Upper lobe of right lung (tissue), 1 donor: ENCODE measurements around the gene GBA3. TPM values are rescaled to one million over a fixed set of nuclear protein-coding genes. Genes with fewer than 3 reads are reported as not detected.
A peak's percentile ranks its signal among the peaks of the same experiment; 100 is the strongest.

Experiments used
- ATAC-seq: fragments of 200-7000 bp; cut with Tn5 transposase; one replicate; pipeline ENCODE4 v1.9.1; 2020; ENCODE audit warnings: mild to moderate bottlenecking, moderate library complexity
- DNase-seq: peaks from one replicate; pipeline ENCODE4 v3.0.0-alpha.2; 2020
- H3K27ac ChIP-seq: fragments of 200-600 bp; one replicate; pipeline ENCODE4 v1.8.0; 2022
- H3K27me3 ChIP-seq: fragments of 200-600 bp; one replicate; pipeline ENCODE4 v1.8.0; 2022; ENCODE audit warnings: mild to moderate bottlenecking
- H3K36me3 ChIP-seq: fragments of 200-600 bp; one replicate; pipeline ENCODE4 v1.8.0; 2022
- H3K4me1 ChIP-seq: fragments of 200-600 bp; one replicate; pipeline ENCODE4 v1.8.0; 2022
- H3K4me3 ChIP-seq: fragments of 200-600 bp; one replicate; pipeline ENCODE4 v1.8.0; 2022; ENCODE audit warnings: mild to moderate bottlenecking
- H3K9me3 ChIP-seq: fragments of 200-600 bp; one replicate; pipeline ENCODE4 v1.8.0; 2022
- CTCF ChIP-seq: fragments of 200-600 bp; IDR thresholded peaks from one replicate; pipeline ENCODE4 v1.8.0; 2022; ENCODE audit warnings: antibody characterized with exemption
- intact Hi-C: fragments of 100-400 bp; cut with DNase I; formaldehyde crosslinking; loops from one replicate; pipeline ENCODE4 v1.11.0; 2022
- total RNA-seq: library from RNA; stranded (reverse); fragmentation: NEBNext Ultra II Directional; extraction: Animal tissue kit (Norgen Biotek cat#: 25700); gene quantifications from one replicate; pipeline ENCODE4 v1.2.1, GENCODE V29; 2021
- donor health status: DM: no; HTN: yes; CAD: no; lungs with severe emphysema.

Gene GBA3
- total RNA-seq, 1 donor from 2014 or later: 0.26 TPM

GRCh38 chr4:22754116-22754515 lies 61.4 kb downstream of the GBA3 start:
- no peak overlapping the region for H3K4me3 ChIP-seq
- DNase-seq (no peak), ATAC-seq (no peak)
- H3K9me3 ChIP-seq: no peaks in the 10 kb centered on the region
- intact Hi-C loops: no loop called here
- no peaks in the 10 kb centered on the region for H3K36me3 ChIP-seq
- H3K27ac ChIP-seq: no peak overlapping the region
- no peaks in the 10 kb centered on the region for H3K27me3 ChIP-seq
- no peak for TF ChIP-seq CTCF
- no peaks in the 10 kb centered on the region for H3K4me1 ChIP-seq

- Histone ChIP-seq H3K27ac (no peak overlapping the region), H3K27me3 (no peaks in the 10 kb centered on the region), H3K4me3 (no peak overlapping the region), H3K9me3 (no peaks in the 10 kb centered on the region), H3K36me3 (no peaks in the 10 kb centered on the region), H3K4me1 (no peaks in the 10 kb centered on the region)
- no peak for ATAC-seq
- intact Hi-C loops: no loop called here
- DNase-seq: no peak
- TF ChIP-seq CTCF: no peak
Measured at GRCh38 chr4:22762548-22762947, 69.8 kb downstream of the GBA3 start.

GRCh38 chr4:22764183-22764582 lies 71.4 kb downstream of the GBA3 start:
- DNase-seq (no peak), ATAC-seq (no peak)
- H3K27ac ChIP-seq: no peak overlapping the region
- no peaks in the 10 kb centered on the region for H3K9me3 ChIP-seq
- H3K36me3 ChIP-seq: no peaks in the 10 kb centered on the region
- H3K4me1 ChIP-seq: no peaks in the 10 kb centered on the region
- intact Hi-C loops: no loop called here
- H3K27me3 ChIP-seq: no peaks in the 10 kb centered on the region
- H3K4me3 ChIP-seq: no peak overlapping the region
- no peak for TF ChIP-seq CTCF

GRCh38 chr4:22766068-22766467 lies 73.3 kb downstream of the GBA3 start:
- Histone ChIP-seq H3K36me3 (no peaks in the 10 kb centered on the region), H3K9me3 (no peaks in the 10 kb centered on the region), H3K27ac (no peak overlapping the region), H3K27me3 (no peaks in the 10 kb centered on the region), H3K4me3 (no peak overlapping the region), H3K4me1 (no peaks in the 10 kb centered on the region)
- DNase-seq (no peak), ATAC-seq (no peak)
- no peak for TF ChIP-seq CTCF
- intact Hi-C loops: no loop called here

GRCh38 chr4:22778547-22779163 lies 85.9 kb downstream of the GBA3 start:
- no peak for DNase-seq
- H3K9me3 ChIP-seq: no peaks in the 10 kb centered on the region
- intact Hi-C loops: no loop called here
- no peak overlapping the region for H3K27ac ChIP-seq
- H3K36me3 ChIP-seq: no peaks in the 10 kb centered on the region
- H3K27me3 ChIP-seq: no peaks in the 10 kb centered on the region
- ATAC-seq: peak; percentile 47
- H3K4me1 ChIP-seq: no peaks in the 10 kb centered on the region
- H3K4me3 ChIP-seq: no peak overlapping the region
- TF ChIP-seq CTCF: no peak

GRCh38 chr4:22780317-22780716 lies 87.6 kb downstream of the GBA3 start:
- Histone ChIP-seq H3K4me3 (no peak overlapping the region), H3K36me3 (no peaks in the 10 kb centered on the region), H3K27ac (no peak overlapping the region), H3K27me3 (no peaks in the 10 kb centered on the region), H3K9me3 (no peaks in the 10 kb centered on the region), H3K4me1 (no peaks in the 10 kb centered on the region)
- intact Hi-C loops: no loop called here
- ATAC-seq (no peak), DNase-seq (no peak)
- no peak for TF ChIP-seq CTCF
